Stimulated activated CD4-positive, alpha-beta T cell treated with anti-CD3 and anti-CD28 coated beads, Interleukin-15, amount 100 ng/mL, for 48 hours (primary cell): ENCODE data around the gene KCND1.

Experiments
- DNase-seq, 2 donors: peaks; one replicate each; pipeline ENCODE4 v3.0.0-alpha.2; 2020; ENCODE audit warnings: low read depth in 2 of 2

The KCND1 gene

GRCh38 chrX:48913605-48914366 is 57.9 kb downstream of the KCND1 start:
- DNase-seq: no peak

- peak; percentile 80 for DNase-seq
These were observed 60.0 kb downstream of the KCND1 start, which contains the start of gene SLC35A2 for GRCh38 chrX:48911412-48912182. Gene SLC35A2, minus strand, starts transcription at chrX:48911646. Its CDS starts 10 bp downstream, at chrX:48911636.
